ENCODE results near the gene SUMO2. TPM values are rescaled to one million over a fixed set of nuclear protein-coding genes. Genes with fewer than 3 reads are reported as not detected.

The SUMO2 gene
- total and polyA plus RNA-seq, 2 of the 13 experiments (the other 11 are each of a cell fraction or from before 2014, with no cell fraction given) = 337 to 553 TPM

DNA sequence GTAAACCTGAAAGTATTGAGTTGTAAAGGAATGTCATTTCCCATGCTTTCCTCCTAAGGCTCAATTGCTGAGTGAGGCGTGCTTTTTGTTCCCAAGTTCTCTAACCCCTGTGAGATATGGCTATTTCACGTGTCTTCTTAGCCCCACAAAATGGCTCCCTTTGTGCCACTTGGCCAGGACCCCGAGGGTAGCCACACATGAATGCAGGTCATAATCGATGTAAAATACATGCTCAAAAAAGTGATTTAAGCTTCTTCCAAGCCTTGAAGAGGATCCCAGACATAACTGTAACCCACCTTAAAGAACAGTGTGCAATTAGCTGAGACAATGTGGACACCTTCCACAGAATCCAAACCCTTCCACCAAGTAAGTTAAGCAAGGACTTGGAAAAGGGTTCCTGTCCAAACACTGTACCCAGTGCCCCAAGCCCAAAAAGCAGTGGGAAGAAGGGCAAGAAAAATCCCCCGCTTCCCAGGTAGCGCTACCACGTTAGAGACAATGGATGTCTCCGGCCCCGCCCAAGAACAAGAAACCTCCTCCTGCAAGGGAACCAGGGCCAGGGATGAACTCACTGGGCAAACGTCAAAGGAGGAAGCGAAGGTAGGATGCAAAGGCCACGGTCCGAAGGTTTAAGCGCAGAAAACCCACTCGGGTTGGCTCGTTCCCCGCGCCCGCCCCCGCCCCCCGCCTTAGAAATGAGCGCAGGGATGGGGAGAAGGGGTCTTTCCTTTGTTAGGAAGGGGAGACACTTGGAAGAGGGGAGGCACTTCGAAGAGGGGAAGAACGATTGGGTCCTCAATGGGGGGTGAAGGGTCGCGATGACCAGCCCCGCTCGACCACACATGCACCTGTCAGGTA lies 29.6 kb downstream of the SUMO2 start (continued):
- TF ChIP-seq, protein P1, sequence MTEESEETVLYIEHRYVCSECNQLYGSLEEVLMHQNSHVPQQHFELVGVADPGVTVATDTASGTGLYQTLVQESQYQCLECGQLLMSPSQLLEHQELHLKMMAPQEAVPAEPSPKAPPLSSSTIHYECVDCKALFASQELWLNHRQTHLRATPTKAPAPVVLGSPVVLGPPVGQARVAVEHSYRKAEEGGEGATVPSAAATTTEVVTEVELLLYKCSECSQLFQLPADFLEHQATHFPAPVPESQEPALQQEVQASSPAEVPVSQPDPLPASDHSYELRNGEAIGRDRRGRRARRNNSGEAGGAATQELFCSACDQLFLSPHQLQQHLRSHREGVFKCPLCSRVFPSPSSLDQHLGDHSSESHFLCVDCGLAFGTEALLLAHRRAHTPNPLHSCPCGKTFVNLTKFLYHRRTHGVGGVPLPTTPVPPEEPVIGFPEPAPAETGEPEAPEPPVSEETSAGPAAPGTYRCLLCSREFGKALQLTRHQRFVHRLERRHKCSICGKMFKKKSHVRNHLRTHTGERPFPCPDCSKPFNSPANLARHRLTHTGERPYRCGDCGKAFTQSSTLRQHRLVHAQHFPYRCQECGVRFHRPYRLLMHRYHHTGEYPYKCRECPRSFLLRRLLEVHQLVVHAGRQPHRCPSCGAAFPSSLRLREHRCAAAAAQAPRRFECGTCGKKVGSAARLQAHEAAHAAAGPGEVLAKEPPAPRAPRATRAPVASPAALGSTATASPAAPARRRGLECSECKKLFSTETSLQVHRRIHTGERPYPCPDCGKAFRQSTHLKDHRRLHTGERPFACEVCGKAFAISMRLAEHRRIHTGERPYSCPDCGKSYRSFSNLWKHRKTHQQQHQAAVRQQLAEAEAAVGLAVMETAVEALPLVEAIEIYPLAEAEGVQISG (CRISPR knock-in tag; IDR thresholded peaks at IDR 0.05) = no peak; the same call in 1 of the 2 replicates
- TF ChIP-seq, protein P2, sequence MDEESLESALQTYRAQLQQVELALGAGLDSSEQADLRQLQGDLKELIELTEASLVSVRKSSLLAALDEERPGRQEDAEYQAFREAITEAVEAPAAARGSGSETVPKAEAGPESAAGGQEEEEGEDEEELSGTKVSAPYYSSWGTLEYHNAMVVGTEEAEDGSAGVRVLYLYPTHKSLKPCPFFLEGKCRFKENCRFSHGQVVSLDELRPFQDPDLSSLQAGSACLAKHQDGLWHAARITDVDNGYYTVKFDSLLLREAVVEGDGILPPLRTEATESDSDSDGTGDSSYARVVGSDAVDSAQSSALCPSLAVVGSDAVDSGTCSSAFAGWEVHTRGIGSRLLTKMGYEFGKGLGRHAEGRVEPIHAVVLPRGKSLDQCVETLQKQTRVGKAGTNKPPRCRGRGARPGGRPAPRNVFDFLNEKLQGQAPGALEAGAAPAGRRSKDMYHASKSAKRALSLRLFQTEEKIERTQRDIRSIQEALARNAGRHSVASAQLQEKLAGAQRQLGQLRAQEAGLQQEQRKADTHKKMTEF (CRISPR knock-in tag; IDR thresholded peaks at IDR 0.05) = no peak
- TF ChIP-seq SMAD3 (CRISPR knock-in tag; IDR thresholded peaks at IDR 0.05) (peak; percentile 20; the same call in 1 of the 2 replicates), PRPF4 (IDR thresholded peaks at IDR 0.05; ENCODE audit: low read depth, low read length, poor library complexity, severe bottlenecking) (no peak), ZZZ3 (CRISPR knock-in tag; IDR thresholded peaks at IDR 0.05; ENCODE audit: borderline replicate concordance) (0 out of 2 replicates have a peak, but pooled peaks have one; percentile 45), TCF12 (IDR thresholded peaks at IDR 0.05) (no peak), TCF12 (CRISPR knock-in tag; IDR thresholded peaks at IDR 0.05) (no peak), YY1 (IDR thresholded peaks at IDR 0.05; ENCODE audit: insufficient read depth, insufficient replicate concordance, low read depth, low read length) (no peak), ZSCAN20 (CRISPR knock-in tag; IDR thresholded peaks at IDR 0.05; ENCODE audit: borderline replicate concordance) (no peak), KLF9 (CRISPR knock-in tag; IDR thresholded peaks at IDR 0.05; ENCODE audit: low read depth) (no peak; the same call in 1 of the 2 replicates), REL (CRISPR knock-in tag; conservative IDR thresholded peaks at IDR 0.05) (0 out of 2 replicates have a peak, but pooled peaks have one; percentile 10), SIN3A (IDR thresholded peaks at IDR 0.05; ENCODE audit: borderline replicate concordance, low read depth, low read length) (peak; percentile 56; the same call in 1 of the 2 replicates), ZC3H4 (CRISPR knock-in tag; IDR thresholded peaks at IDR 0.05; ENCODE audit: borderline replicate concordance) (no peak)
- TF ChIP-seq, protein P3, sequence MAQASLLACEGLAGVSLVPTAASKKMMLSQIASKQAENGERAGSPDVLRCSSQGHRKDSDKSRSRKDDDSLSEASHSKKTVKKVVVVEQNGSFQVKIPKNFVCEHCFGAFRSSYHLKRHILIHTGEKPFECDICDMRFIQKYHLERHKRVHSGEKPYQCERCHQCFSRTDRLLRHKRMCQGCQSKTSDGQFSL (CRISPR knock-in tag; IDR thresholded peaks at IDR 0.05) = no peak
- TF ChIP-seq, protein P4, sequence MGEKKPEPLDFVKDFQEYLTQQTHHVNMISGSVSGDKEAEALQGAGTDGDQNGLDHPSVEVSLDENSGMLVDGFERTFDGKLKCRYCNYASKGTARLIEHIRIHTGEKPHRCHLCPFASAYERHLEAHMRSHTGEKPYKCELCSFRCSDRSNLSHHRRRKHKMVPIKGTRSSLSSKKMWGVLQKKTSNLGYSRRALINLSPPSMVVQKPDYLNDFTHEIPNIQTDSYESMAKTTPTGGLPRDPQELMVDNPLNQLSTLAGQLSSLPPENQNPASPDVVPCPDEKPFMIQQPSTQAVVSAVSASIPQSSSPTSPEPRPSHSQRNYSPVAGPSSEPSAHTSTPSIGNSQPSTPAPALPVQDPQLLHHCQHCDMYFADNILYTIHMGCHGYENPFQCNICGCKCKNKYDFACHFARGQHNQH (CRISPR knock-in tag; IDR thresholded peaks at IDR 0.05) = no peak
- TF ChIP-seq, protein P5, sequence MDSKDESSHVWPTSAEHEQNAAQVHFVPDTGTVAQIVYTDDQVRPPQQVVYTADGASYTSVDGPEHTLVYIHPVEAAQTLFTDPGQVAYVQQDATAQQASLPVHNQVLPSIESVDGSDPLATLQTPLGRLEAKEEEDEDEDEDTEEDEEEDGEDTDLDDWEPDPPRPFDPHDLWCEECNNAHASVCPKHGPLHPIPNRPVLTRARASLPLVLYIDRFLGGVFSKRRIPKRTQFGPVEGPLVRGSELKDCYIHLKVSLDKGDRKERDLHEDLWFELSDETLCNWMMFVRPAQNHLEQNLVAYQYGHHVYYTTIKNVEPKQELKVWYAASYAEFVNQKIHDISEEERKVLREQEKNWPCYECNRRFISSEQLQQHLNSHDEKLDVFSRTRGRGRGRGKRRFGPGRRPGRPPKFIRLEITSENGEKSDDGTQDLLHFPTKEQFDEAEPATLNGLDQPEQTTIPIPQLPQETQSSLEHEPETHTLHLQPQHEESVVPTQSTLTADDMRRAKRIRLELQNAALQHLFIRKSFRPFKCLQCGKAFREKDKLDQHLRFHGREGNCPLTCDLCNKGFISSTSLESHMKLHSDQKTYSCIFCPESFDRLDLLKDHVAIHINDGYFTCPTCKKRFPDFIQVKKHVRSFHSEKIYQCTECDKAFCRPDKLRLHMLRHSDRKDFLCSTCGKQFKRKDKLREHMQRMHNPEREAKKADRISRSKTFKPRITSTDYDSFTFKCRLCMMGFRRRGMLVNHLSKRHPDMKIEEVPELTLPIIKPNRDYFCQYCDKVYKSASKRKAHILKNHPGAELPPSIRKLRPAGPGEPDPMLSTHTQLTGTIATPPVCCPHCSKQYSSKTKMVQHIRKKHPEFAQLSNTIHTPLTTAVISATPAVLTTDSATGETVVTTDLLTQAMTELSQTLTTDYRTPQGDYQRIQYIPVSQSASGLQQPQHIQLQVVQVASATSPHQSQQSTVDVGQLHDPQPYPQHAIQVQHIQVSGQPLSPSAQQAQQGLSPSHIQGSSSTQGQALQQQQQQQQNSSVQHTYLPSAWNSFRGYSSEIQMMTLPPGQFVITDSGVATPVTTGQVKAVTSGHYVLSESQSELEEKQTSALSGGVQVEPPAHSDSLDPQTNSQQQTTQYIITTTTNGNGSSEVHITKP (CRISPR knock-in tag; IDR thresholded peaks at IDR 0.05; ENCODE audit: low read depth) = no peak
- TF ChIP-seq, protein P6, sequence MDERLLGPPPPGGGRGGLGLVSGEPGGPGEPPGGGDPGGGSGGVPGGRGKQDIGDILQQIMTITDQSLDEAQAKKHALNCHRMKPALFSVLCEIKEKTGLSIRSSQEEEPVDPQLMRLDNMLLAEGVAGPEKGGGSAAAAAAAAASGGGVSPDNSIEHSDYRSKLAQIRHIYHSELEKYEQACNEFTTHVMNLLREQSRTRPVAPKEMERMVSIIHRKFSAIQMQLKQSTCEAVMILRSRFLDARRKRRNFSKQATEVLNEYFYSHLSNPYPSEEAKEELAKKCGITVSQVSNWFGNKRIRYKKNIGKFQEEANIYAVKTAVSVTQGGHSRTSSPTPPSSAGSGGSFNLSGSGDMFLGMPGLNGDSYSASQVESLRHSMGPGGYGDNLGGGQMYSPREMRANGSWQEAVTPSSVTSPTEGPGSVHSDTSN (CRISPR knock-in tag; IDR thresholded peaks at IDR 0.05) = no peak

All from HepG2 (cell line).